PC-3 (cell line): Measurements from ENCODE around the gene CKS2. TPM values are rescaled to one million over a fixed set of nuclear protein-coding genes. Genes with fewer than 3 reads are reported as not detected.
A peak's percentile ranks its signal among the peaks of the same experiment; 100 is the strongest.

Source experiments
- ATAC-seq: fragments of 200-7000 bp; cut with Tn5 transposase; 2 replicates; pipeline ENCODE4 v1.9.1; 2020; ENCODE audit warnings: mild to moderate bottlenecking, moderate library complexity
- BruUV-seq: library from RNA; stranded (reverse); fragments of 400-500 nt; replicated peaks from 2 replicates; lab custom pipeline; 2021; lab: Mats Ljungman, UMichigan
- CTCF ChIA-PET: fragments of 300-600 bp; sonication (Branson Sonifier 250); formaldehyde crosslinking; loops from one replicate; lab custom pipeline; 2022; ENCODE audit warnings: antibody characterized with exemption; lab: Charles Lee
- POLR2A ChIA-PET: fragments of 300-600 bp; sonication (Branson Sonifier 250); formaldehyde crosslinking; loops from one replicate; lab custom pipeline; 2022; ENCODE audit warnings: antibody characterized with exemption; ENCODE audit not compliant: unreplicated experiment; lab: Charles Lee
- DNase-seq: peaks from one replicate; pipeline ENCODE4 v3.0.0-alpha.2; 2015
- H2AFZ ChIP-seq: fragments of 300-600 bp; sonication (generic); 2 replicates; pipeline ENCODE4 v1.6.0; 2016; ENCODE audit warnings: antibody characterized with exemption, low read length
- H3F3A ChIP-seq: fragments of 300-600 bp; sonication (generic); one replicate; pipeline ENCODE4 v1.6.0; 2017; ENCODE audit warnings: antibody characterized with exemption, low read length, control low read depth, mild to moderate bottlenecking; ENCODE audit not compliant: unreplicated experiment
- H3K27ac ChIP-seq: fragments of 300-600 bp; sonication (generic); 2 replicates; pipeline ENCODE4 v1.5.1; 2016; ENCODE audit warnings: mild to moderate bottlenecking, low read length
- H3K27me3 ChIP-seq: fragments of 300-600 bp; sonication (generic); 2 replicates; pipeline ENCODE4 v1.6.1; 2016; ENCODE audit warnings: low read length, mixed read lengths
- H3K36me3 ChIP-seq: fragments of 300-600 bp; sonication (generic); 2 replicates; pipeline ENCODE4 v1.6.1; 2016; ENCODE audit warnings: low read depth, mixed run types, low read length, mixed read lengths
- H3K4me1 ChIP-seq: fragments of 300-600 bp; sonication (generic); 2 replicates; pipeline ENCODE4 v1.5.1; 2016; ENCODE audit warnings: low read length; ENCODE audit not compliant: insufficient read depth
- H3K4me2 ChIP-seq: fragments of 300-600 bp; sonication (generic); 2 replicates; pipeline ENCODE4 v1.6.0; 2016; ENCODE audit warnings: low read length
- H3K4me3 ChIP-seq: fragments of 300-600 bp; sonication (generic); 2 replicates; pipeline ENCODE4 v1.5.1; 2016; ENCODE audit warnings: mild to moderate bottlenecking, low read length, mixed read lengths
- H3K79me2 ChIP-seq: fragments of 300-600 bp; sonication (generic); 2 replicates; pipeline ENCODE4 v1.6.1; 2017; ENCODE audit warnings: low read length, mixed read lengths
- H3K9ac ChIP-seq: fragments of 300-600 bp; sonication (generic); 2 replicates; pipeline ENCODE4 v1.6.0; 2016; ENCODE audit warnings: mild to moderate bottlenecking, low read length
- H3K9me2 ChIP-seq: fragments of 300-600 bp; sonication (generic); replicated peaks from 2 replicates; pipeline ENCODE4 v1.6.1; 2016; ENCODE audit warnings: mixed run types, low read length, mixed read lengths
- H3K9me3 ChIP-seq: fragments of 300-600 bp; sonication (generic); 2 replicates; pipeline ENCODE4 v1.6.1; 2016; ENCODE audit warnings: low read length, mixed read lengths
- H4K20me1 ChIP-seq: fragments of 300-600 bp; sonication (generic); 2 replicates; pipeline ENCODE4 v1.6.1; 2016; ENCODE audit warnings: low read length, mixed read lengths
- CTCF ChIP-seq: fragments of 300-600 bp; sonication (generic); conservative IDR thresholded peaks from 2 replicates; pipeline ENCODE4 v1.5.1; 2017; ENCODE audit warnings: antibody characterized with exemption, low read depth, mild to moderate bottlenecking, low read length
- EZH2 ChIP-seq: fragments of 300-600 bp; sonication (generic); IDR thresholded peaks from one replicate; pipeline ENCODE4 v1.6.1; 2017; ENCODE audit warnings: antibody characterized with exemption, mild to moderate bottlenecking, low read length; ENCODE audit not compliant: unreplicated experiment
- EZH2phosphoT487 ChIP-seq: fragments of 300-600 bp; sonication (generic); IDR thresholded peaks from 2 replicates; pipeline ENCODE4 v1.6.1; 2018; ENCODE audit warnings: mild to moderate bottlenecking, antibody characterized with exemption, low read length, borderline replicate concordance
- intact Hi-C: fragments of 100-400 bp; cut with micrococcal nuclease; formaldehyde crosslinking; loops from 2 replicates; pipeline ENCODE4 v1.9.0; 2023
- total RNA-seq: library from RNA; depleted of rRNA; stranded (reverse); fragments of >200 nt; gene quantifications from 2 replicates; pipeline ENCODE4 v1.2.3, GENCODE V29; 2014

The CKS2 gene
- total RNA-seq, 1 experiment from 2014 or later, result 147 TPM

DNA sequence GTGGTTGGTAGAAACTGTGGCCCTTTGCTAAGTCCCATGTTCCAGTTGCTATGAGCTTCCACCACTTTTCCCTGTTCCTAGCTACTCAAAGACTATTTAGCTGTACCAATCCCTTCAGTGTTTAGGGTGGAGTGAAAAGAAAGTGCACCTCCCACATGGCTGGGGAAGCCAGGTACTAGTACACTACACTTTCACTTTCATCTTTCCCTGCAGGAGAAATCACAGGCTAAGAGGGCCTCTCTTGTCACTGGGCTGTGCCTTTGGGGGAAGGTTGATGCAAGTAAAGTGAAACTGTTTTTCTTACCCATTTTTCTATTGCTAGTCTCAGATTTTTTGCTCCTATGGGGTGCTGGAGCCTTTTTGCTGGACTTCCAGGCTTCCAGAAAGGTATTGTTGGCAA lies 33.5 kb upstream of the CKS2 start:
- BruUV-seq, result no TSS peak
- no peak overlapping the region for H3K9ac ChIP-seq
- no peak overlapping the region for H3K4me3 ChIP-seq
- no peaks in the 10 kb centered on the region for H3K9me2 ChIP-seq
- H3K27me3 ChIP-seq, result no peaks in the 10 kb centered on the region
- no peak overlapping the region for H3K27ac ChIP-seq
- no peaks in the 10 kb centered on the region for H3K4me1 ChIP-seq
- POLR2A ChIA-PET, result no interaction called here
- DNase-seq (no peak), ATAC-seq (no peak)
- no peaks in the 10 kb centered on the region for H3K79me2 ChIP-seq
- no peaks in the 10 kb centered on the region for H3K36me3 ChIP-seq
- peaks cover 8% of the 10 kb centered on the region for H3K9me3 ChIP-seq
- CTCF ChIA-PET, result no interaction called here
- TF ChIP-seq CTCF, result no peak
- TF ChIP-seq EZH2phosphoT487, result no peak
- TF ChIP-seq EZH2, result no peak
- H2AFZ ChIP-seq, result no peak overlapping the region
- H3F3A ChIP-seq, result no peaks in the 10 kb centered on the region
- intact Hi-C loops, result loop anchor here (5.0 to 10.0 kb wide), 2 partner anchors 253 to 685 kb away; no protein-coding TSS in a partner anchor
- no peak overlapping the region for H3K4me2 ChIP-seq
- no peaks in the 10 kb centered on the region for H4K20me1 ChIP-seq

DNA sequence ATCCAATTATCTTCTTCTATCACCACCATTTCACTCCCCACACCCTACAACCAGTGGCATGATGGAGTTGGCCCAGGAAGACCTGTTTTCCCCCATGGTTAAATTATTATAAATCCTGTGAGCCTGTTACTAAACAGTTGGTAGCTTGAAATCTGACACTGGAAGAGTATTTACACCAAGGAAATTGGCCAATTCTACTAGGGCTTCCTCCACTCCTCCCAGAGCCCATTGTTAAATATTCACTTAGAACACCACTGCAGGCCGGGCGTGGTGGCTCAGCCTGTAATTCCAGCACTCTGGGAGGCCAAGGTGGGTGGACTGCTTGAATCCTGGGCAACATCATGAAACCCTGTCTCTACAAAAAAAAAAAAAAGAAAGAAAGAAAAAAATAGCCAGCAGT lies 32.4 kb upstream of the CKS2 start:
- H3K9me3 ChIP-seq, result peaks cover 2% of the 10 kb centered on the region
- no peaks in the 10 kb centered on the region for H3F3A ChIP-seq
- no peak overlapping the region for H3K4me3 ChIP-seq
- H3K4me1 ChIP-seq, result no peaks in the 10 kb centered on the region
- H4K20me1 ChIP-seq, result no peaks in the 10 kb centered on the region
- H3K27ac ChIP-seq, result no peak overlapping the region
- no peak overlapping the region for H3K4me2 ChIP-seq
- intact Hi-C loops, result loop anchor here (5.0 to 10.0 kb wide), 2 partner anchors 254 to 686 kb away; no protein-coding TSS in a partner anchor
- ChIA-PET CTCF (interaction anchor here (0.6 to 1.0 kb wide), 2 partner anchors 107 to 124 kb away, joined by 3 to 4 read pairs; no protein-coding TSS in a partner anchor), POLR2A (no interaction called here)
- H3K9me2 ChIP-seq, result no peaks in the 10 kb centered on the region
- H2AFZ ChIP-seq, result no peak overlapping the region
- no TSS peak for BruUV-seq
- H3K36me3 ChIP-seq, result no peaks in the 10 kb centered on the region
- DNase-seq, result no peak
- no peak for ATAC-seq
- H3K27me3 ChIP-seq, result no peaks in the 10 kb centered on the region
- TF ChIP-seq CTCF (no peak), EZH2 (no peak), EZH2phosphoT487 (no peak)
- no peaks in the 10 kb centered on the region for H3K79me2 ChIP-seq
- no peak overlapping the region for H3K9ac ChIP-seq

DNA sequence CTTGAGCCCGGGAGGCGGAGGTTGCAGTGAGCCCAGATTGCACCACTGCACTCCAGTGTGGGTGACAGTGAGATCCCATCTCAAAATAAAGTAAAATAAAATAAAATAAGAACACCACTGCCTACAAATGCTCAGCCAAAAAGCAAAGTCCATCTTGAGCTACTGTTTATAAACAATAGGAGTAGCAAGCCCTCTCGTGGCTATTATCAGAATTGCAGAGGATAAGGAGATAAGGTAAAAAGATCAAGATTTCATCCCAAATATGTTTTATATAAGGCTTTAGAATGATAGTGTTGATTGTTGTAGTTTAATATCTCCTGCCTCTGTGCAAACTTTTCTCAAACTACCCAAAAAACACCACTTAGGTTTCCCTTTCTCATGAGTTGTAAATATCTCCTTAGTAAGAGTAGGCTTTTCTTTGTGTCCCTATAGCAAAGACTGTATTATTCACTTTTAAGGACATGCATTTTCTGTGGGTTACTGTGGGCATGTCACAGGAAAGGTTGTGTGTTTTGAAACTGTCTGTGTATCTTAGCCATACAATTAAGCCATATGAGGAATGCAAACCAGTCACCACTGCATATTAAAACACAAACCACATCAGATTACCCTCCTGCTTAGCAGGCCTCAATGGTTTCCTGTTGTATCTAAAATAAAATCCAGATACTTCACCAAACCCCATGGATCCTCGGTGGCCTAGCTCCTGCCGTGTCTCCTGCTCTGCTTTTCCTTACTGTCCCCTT lies 31.8 kb upstream of the CKS2 start:
- BruUV-seq, result no TSS peak

More for the DNA sequence above, 31.8 kb upstream of the CKS2 start:
- ChIA-PET CTCF (interaction anchor here (0.6 to 1.0 kb wide), 2 partner anchors 108 to 125 kb away, joined by 3 to 4 read pairs; no protein-coding TSS in a partner anchor), POLR2A (no interaction called here)
- intact Hi-C loops, result loop anchor here (1.0 to 10.0 kb wide), 3 partner anchors 108 to 687 kb away; no protein-coding TSS in a partner anchor
- H3K4me1 ChIP-seq, result no peaks in the 10 kb centered on the region
- H3K36me3 ChIP-seq, result no peaks in the 10 kb centered on the region
- H3K4me3 ChIP-seq, result no peak overlapping the region
- no peaks in the 10 kb centered on the region for H3K79me2 ChIP-seq
- H3K27ac ChIP-seq, result no peak overlapping the region
- no peaks in the 10 kb centered on the region for H4K20me1 ChIP-seq
- TF ChIP-seq CTCF (peak; percentile 70), EZH2phosphoT487 (no peak), EZH2 (no peak)
- no peaks in the 10 kb centered on the region for H3F3A ChIP-seq
- DNase-seq (peak; percentile 78), ATAC-seq (peak; percentile 51; the same call in 1 of the 2 replicates)
- no peaks in the 10 kb centered on the region for H3K9me3 ChIP-seq
- no peak overlapping the region for H3K9ac ChIP-seq
- H3K9me2 ChIP-seq, result no peaks in the 10 kb centered on the region
- H2AFZ ChIP-seq, result no peak overlapping the region
- H3K27me3 ChIP-seq, result no peaks in the 10 kb centered on the region
- H3K4me2 ChIP-seq, result no peak overlapping the region
